ENCODE results near the gene MYH10.

DNA sequence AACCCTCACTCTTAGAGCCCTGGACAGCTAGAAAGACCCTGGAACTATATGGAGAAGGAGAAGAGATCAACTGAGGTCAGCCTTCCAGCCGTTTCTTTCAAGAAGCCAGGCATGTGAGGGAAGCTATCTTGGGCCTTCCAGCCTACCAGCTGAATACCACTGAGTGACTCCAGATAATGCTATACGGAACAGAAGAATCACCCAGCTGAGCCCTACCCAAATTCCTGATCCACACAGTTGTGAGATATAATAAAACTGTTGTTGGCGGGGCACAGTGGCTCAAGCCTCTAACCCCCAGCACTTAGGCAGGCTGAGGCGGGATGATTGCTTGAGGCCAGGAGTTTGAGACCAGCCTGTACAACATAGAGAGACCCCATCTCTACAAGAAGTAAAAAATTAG, 26.2 kb upstream of the MYH10 start:
- TF ChIP-seq POLR2A (IDR thresholded peaks at IDR 0.05; ENCODE audit: low read depth, low read length) (no peak), POLR2AphosphoS5 (IDR thresholded peaks at IDR 0.05; ENCODE audit: low read depth, low read length) (no peak), TAF1 (IDR thresholded peaks at IDR 0.05; ENCODE audit: low read depth, low read length) (no peak)

Measured in GM12891 (cell line).